Spleen (tissue), 7 donors: ENCODE measurements around the gene SIDT2.
"Not testable (repeated sequence)": the region's sequence is repeated elsewhere in the genome, so short reads cannot be mapped to it uniquely, and the experiment has no call there.

Experiments used
- CTCF ChIP-seq, 11 experiments: fragments of 200-600 bp in 7 of 11; fragments of 450-650 bp in 4 of 11; sonication (generic) in 4 of 11; IDR thresholded peaks in 8 of 11; conservative IDR thresholded peaks in 3 of 11; 1 replicate in 7 of 11; 2 replicates in 4 of 11; pipeline versions ENCODE4 v1.4.0 to v1.8.0; 2016 to 2021; ENCODE audit warnings: antibody characterized with exemption in 11 of 11, inconsistent platforms in 4 of 11, mild to moderate bottlenecking in 1 of 11
- POLR2A ChIP-seq, 3 donors: fragments of 450-650 bp; IDR thresholded peaks; one replicate each; pipeline ENCODE4 v1.5.1; 2017; ENCODE audit warnings: antibody characterized with exemption in 3 of 3, mild to moderate bottlenecking in 1 of 3
- donor health status: DM: no; HTN: no; CAD: no; lungs with moderate emphysema.
- donor health status: DM: no; HTN: no; CAD: no.
- donor health status: DM: no; HTN: no; CAD: no.

DNA sequence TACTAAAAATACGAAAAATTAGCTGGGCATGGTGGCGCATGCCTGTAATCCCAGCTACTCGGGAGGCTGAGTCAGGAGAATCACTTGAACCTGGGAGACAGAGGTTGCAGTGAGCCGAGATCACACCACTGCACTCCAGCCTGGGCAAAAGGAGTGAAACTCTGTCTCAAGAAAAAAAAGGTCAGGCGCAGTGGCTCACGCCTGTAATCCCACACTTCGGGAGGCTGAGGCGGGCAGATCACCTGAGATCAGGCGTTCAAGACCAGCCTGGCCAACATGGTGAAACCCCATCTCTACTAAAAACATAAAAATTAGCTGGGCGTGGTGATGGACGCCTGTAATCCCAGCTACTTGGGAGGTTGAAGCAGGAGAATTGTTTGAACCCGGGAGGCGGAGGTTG lies 4.6 kb downstream of the SIDT2 start:
- not testable (repeated sequence) for TF ChIP-seq POLR2A (IDR thresholded peaks at IDR 0.05); CTCF (IDR thresholded peaks at IDR 0.05 in 8 of 11, conservative IDR thresholded peaks at IDR 0.05 in 3 of 11)
